Calu3 (cell line): ENCODE data around the gene RAB23. TPM values are rescaled to one million over a fixed set of nuclear protein-coding genes. Genes with fewer than 3 reads are reported as not detected.

Experiments used
- BruUV-seq: library from RNA; stranded (reverse); fragments of 400-500 nt; replicated peaks from 2 replicates; lab custom pipeline; 2021; lab: Mats Ljungman, UMichigan
- CTCF ChIA-PET: fragments of 300-600 bp; sonication (Branson Sonifier 250); formaldehyde crosslinking; loops from one replicate; lab custom pipeline; 2022; ENCODE audit warnings: antibody characterized with exemption; lab: Charles Lee
- DNase-seq: peaks from one replicate; pipeline ENCODE4 v3.0.0; 2022
- H3K27ac Mint-ChIP-seq: one replicate; pipeline ENCODE4 v1.8.0; 2022; ENCODE audit warnings: mixed read lengths; ENCODE audit not compliant: unreplicated experiment
- H3K27me3 Mint-ChIP-seq: one replicate; pipeline ENCODE4 v1.8.0; 2022; ENCODE audit warnings: mixed read lengths; ENCODE audit not compliant: unreplicated experiment
- H3K36me3 Mint-ChIP-seq: one replicate; pipeline ENCODE4 v1.8.0; 2022; ENCODE audit warnings: mild to moderate bottlenecking, moderate library complexity, mixed read lengths; ENCODE audit not compliant: insufficient read depth, unreplicated experiment
- H3K4me1 Mint-ChIP-seq: one replicate; pipeline ENCODE4 v1.8.0; 2022; ENCODE audit warnings: mild to moderate bottlenecking, low read depth, mixed read lengths; ENCODE audit not compliant: unreplicated experiment
- H3K4me3 Mint-ChIP-seq: one replicate; pipeline ENCODE4 v1.8.0; 2022; ENCODE audit warnings: mild to moderate bottlenecking, low read depth, moderate library complexity, mixed read lengths; ENCODE audit not compliant: unreplicated experiment
- H3K9me3 Mint-ChIP-seq: one replicate; pipeline ENCODE4 v1.8.0; 2022; ENCODE audit warnings: low read depth, mixed read lengths; ENCODE audit not compliant: unreplicated experiment
- CTCF ChIP-seq: fragments of 200-600 bp; IDR thresholded peaks from one replicate; pipeline ENCODE4 v1.8.0; 2022; ENCODE audit warnings: antibody characterized with exemption; ENCODE audit not compliant: unreplicated experiment
- intact Hi-C: fragments of 100-400 bp; cut with micrococcal nuclease; formaldehyde crosslinking; loops from one replicate; pipeline ENCODE4 v1.10.0; 2022; ENCODE audit not compliant: unreplicated experiment
- total RNA-seq: library from RNA; stranded (reverse); gene quantifications from 2 replicates; pipeline ENCODE4 v1.2.3, GENCODE V29; 2022

RAB23 gene
- total RNA-seq, 1 experiment from 2014 or later = 10.9 TPM

GRCh38 chr6:57195457-57195856 lies 26.6 kb downstream of the RAB23 start:
- Mint-ChIP-seq H3K4me1 (no peaks in the 10 kb centered on the region), H3K27me3 (no peaks in the 10 kb centered on the region), H3K4me3 (no peak overlapping the region), H3K27ac (no peak overlapping the region), H3K9me3 (no peaks in the 10 kb centered on the region), H3K36me3 (peaks cover 10% of the 10 kb centered on the region)
- TF ChIP-seq CTCF = no peak
- no TSS peak for BruUV-seq
- no peak for DNase-seq
- CTCF ChIA-PET = no interaction called here
- intact Hi-C loops = no loop called here

GRCh38 chr6:57193177-57193576 lies 28.9 kb downstream of the RAB23 start:
- DNase-seq = no peak
- no peak for TF ChIP-seq CTCF
- BruUV-seq = no TSS peak
- intact Hi-C loops = no loop called here
- H3K4me3 Mint-ChIP-seq = no peak overlapping the region
- CTCF ChIA-PET = no interaction called here
- no peaks in the 10 kb centered on the region for H3K9me3 Mint-ChIP-seq
- H3K27ac Mint-ChIP-seq = no peak overlapping the region
- H3K36me3 Mint-ChIP-seq = peaks cover 10% of the 10 kb centered on the region
- no peaks in the 10 kb centered on the region for H3K27me3 Mint-ChIP-seq
- H3K4me1 Mint-ChIP-seq = no peaks in the 10 kb centered on the region

- intact Hi-C loops = loop anchor here (1.0 kb wide), 1 partner anchor 124 kb away; no protein-coding TSS in a partner anchor
- CTCF ChIA-PET = interaction anchor here (1.0 to 1.4 kb wide), 3 partner anchors 89 to 126 kb away, joined by 3 to 8 read pairs (median 5); no protein-coding TSS in a partner anchor
- H3K4me1 Mint-ChIP-seq = no peaks in the 10 kb centered on the region
- DNase-seq = no peak
- peaks cover 10% of the 10 kb centered on the region for H3K36me3 Mint-ChIP-seq
- H3K27me3 Mint-ChIP-seq = no peaks in the 10 kb centered on the region
- no peak for TF ChIP-seq CTCF
- no TSS peak for BruUV-seq
- H3K4me3 Mint-ChIP-seq = no peak overlapping the region
- no peaks in the 10 kb centered on the region for H3K9me3 Mint-ChIP-seq
- H3K27ac Mint-ChIP-seq = no peak overlapping the region
These were observed 32.0 kb downstream of the RAB23 start for GRCh38 chr6:57190140-57190539.

- BruUV-seq = no TSS peak
- no peak overlapping the region for H3K27ac Mint-ChIP-seq
- peaks cover 10% of the 10 kb centered on the region for H3K4me1 Mint-ChIP-seq
- CTCF ChIA-PET = interaction anchor here (0.6 kb wide), 1 partner anchor 15 kb away, joined by 3 read pairs; no protein-coding TSS in a partner anchor
- H3K27me3 Mint-ChIP-seq = no peaks in the 10 kb centered on the region
- no peak for TF ChIP-seq CTCF
- H3K4me3 Mint-ChIP-seq = no peak overlapping the region
- DNase-seq = no peak
- intact Hi-C loops = no loop called here
- H3K9me3 Mint-ChIP-seq = no peaks in the 10 kb centered on the region
- H3K36me3 Mint-ChIP-seq = no peaks in the 10 kb centered on the region
These were observed 38.8 kb downstream of the RAB23 start for GRCh38 chr6:57183336-57183735.
